GM19043 (cell line): ENCODE measurements around the gene RHCE.
"Not testable (repeated sequence)": the region's sequence is repeated elsewhere in the genome, so short reads cannot be mapped to it uniquely, and the experiment has no call there.

Experiments used
- ATAC-seq: cut with Tn5 transposase; IDR thresholded peaks from one replicate; pipeline ENCODE4 v1.9.1; 2021; ENCODE audit warnings: low read depth; ENCODE audit not compliant: unreplicated experiment

Gene RHCE

GRCh38 chr1:25420715-25421114 is at the start of gene RHCE:
Gene RHCE (minus strand): TSS chr1:25420825. CDS start chr1:25420786, 39 bp downstream.
- ATAC-seq = not testable (repeated sequence)

GRCh38 chr1:25469177-25469576 is 48.6 kb upstream of the RHCE start:
- no peak for ATAC-seq

- no peak for ATAC-seq
Observed at GRCh38 chr1:25468033-25468432, 47.4 kb upstream of the RHCE start.

- ATAC-seq = no peak
Observed at GRCh38 chr1:25467616-25468015, 47.0 kb upstream of the RHCE start.

- ATAC-seq = no peak
Observed at GRCh38 chr1:25467193-25467592, 46.6 kb upstream of the RHCE start.

- ATAC-seq = no peak
Observed at GRCh38 chr1:25462732-25463131, 42.1 kb upstream of the RHCE start.

- no peak for ATAC-seq
Observed at GRCh38 chr1:25461849-25462248, 41.2 kb upstream of the RHCE start.

- not testable (repeated sequence) for ATAC-seq
Observed at GRCh38 chr1:25460816-25461215, 40.2 kb upstream of the RHCE start.

- ATAC-seq = no peak
Observed at GRCh38 chr1:25460020-25460419, 39.4 kb upstream of the RHCE start.

GRCh38 chr1:25458541-25459298 is 38.1 kb upstream of the RHCE start:
- ATAC-seq = no peak

GRCh38 chr1:25456502-25456901 is 35.9 kb upstream of the RHCE start:
- no peak for ATAC-seq

GRCh38 chr1:25451908-25452307 is 31.3 kb upstream of the RHCE start:
- no peak for ATAC-seq

- no peak for ATAC-seq
Observed at GRCh38 chr1:25450891-25451290, 30.3 kb upstream of the RHCE start.

GRCh38 chr1:25447547-25447946 is 26.9 kb upstream of the RHCE start:
- ATAC-seq = no peak

GRCh38 chr1:25445993-25446538 is 25.4 kb upstream of the RHCE start:
- no peak for ATAC-seq

- not testable (repeated sequence) for ATAC-seq
Observed at GRCh38 chr1:25444604-25445003, 24.0 kb upstream of the RHCE start.

- ATAC-seq = no peak
Observed at GRCh38 chr1:25443030-25443699, 22.5 kb upstream of the RHCE start.

- ATAC-seq = no peak
Observed at GRCh38 chr1:25442178-25442577, 21.6 kb upstream of the RHCE start.

GRCh38 chr1:25439287-25439686 is 18.7 kb upstream of the RHCE start:
- no peak for ATAC-seq

- ATAC-seq = no peak
Observed at GRCh38 chr1:25437672-25438071, 17.0 kb upstream of the RHCE start.

- ATAC-seq = no peak
Observed at GRCh38 chr1:25435397-25436108, 14.9 kb upstream of the RHCE start.
